DMS79 (cell line): ENCODE measurements around the gene IRAK1.

Experiments used
- DNase-seq: peaks from one replicate; lab custom pipeline; 2025; lab: John Stamatoyannopoulos, UW

The IRAK1 gene

DNA sequence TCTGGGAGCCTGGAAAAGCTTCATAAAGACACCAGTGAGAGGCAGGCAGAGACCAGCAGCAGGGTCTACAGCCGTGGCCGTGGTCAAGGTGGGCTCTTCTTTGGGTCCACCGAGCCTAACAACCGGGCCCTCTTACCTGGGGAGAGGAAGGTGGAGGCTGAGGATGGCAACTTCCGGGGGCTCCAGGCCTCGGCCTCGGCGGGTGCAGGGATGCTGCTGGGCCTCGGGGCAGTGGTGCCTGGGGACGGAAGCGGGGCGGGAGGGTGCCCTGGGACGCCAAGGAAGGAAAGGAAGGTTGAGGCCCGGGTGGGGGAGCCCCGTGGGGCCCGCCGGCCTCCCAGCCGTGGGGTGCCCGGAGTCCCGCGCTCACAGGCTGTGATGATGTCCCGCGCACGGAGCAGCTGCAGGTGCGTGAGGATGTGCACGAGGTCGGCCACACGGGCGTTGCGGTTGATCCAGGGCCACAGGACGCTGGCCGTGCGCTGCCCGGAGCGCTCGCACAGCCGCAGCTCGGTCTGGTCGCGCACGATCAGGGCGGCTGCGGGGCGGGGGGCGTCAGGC is 561 bp downstream of the IRAK1 start:
- no peak for DNase-seq

GRCh38 chrX:154018518-154019060 is 1.1 kb downstream of the IRAK1 start:
- DNase-seq = no peak

DNA sequence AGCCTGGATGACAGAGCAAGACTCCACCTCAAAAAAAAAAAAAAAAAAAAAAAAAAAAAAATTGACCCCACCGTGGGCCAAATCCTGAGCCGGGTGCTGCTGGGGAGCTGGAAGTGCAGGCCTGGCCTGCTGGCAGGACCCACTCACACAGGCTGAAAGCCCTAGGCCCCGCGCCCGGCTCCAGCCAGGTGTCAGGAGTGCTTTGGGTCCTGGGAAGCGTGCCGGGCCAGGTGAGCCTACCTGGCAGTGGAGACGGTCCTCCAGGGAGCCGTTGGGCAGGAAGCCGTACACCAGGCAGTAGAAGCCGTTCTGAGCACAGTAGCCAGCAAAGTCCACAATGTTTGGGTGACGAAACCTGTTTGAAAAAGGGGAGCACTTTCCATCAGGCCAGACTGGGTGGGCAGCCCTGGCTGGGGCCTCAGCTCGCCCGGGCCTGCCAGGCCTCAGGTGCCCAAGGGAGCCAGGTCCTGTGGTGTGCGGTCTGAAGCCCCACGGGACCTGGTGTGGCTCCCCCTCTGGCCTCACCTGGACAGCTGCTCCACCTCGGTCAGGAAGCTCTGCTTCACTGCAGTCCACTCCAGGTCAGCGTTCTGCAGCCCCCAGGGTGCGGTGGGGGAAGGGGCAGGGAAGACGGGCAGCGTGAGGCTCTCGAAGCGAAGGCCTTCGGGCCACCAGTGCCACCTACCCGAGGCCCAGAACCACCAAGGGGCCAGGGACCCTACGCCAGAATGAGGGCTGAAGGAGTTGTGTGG is 1.8 kb downstream of the IRAK1 start:
- no peak for DNase-seq

DNA sequence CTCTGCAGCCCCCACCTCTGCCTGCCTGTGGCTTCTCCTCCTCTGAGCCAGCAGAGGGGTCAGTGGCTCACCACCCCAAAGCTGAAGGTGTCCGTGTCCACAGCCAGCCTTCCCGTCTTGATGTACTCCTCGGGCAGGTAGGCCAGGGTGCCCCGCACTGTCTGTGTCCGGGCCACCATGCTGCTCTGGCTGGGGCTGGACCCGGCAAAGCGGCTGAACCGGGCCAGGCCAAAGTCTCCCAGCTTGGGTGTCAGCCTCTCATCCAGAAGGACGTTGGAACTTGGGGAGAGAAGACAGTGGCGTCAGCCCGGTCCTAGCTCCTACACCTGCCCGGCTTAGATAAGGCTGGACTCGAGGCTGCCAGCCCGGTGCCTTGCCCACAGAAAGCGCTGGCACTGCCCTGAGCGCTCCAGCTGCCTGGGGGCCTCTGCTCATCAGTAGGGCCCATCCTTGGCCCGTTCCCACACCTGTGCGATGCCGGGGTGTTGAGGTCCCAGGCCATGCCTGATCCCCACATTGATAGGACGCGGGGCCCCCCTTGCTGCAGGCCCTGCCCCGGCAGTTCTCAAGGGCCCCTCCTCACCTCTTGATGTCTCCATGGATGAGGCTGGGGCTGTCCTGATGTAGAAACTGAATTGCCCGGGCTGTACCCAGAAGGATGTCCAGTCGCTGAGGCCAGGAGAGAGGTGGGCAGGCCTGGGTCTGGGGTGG is 3.2 kb downstream of the IRAK1 start:
- DNase-seq = no peak

DNA sequence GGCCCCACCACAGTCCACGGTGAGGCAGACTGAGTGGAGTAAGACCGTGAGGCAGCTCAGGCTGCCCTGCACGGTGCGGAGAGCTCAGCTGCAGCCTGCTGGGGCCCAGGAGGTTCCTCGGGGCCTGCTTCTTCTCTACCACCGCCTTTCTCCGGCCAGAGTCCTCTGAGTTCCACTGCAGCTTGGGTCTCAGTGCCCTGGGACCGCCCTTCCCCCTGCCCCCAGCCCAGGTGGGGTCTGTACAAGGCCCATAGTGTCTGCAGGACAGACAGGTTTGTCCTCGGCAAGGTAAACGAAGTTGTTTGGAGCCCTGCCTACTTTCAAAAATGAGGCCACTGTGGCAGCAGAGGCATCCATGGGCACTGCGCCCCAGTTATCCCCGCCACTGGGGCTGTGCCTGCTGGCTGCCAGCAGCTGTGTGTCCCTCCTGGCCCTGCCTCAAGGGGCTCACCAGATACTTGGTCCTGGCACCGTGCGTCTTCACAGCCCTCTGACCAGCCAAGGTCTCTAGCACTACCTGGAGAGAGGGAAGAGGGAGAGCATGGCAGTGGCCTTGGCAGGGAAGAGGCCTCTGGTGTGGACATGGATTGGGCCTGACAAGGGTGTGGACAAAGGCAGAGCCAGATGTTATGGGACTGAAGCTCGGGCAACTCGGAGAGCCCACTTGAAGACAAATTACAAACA is 4.0 kb downstream of the IRAK1 start:
- DNase-seq = no peak

GRCh38 chrX:154014429-154015380 is 5.0 kb downstream of the IRAK1 start:
- no peak for DNase-seq

DNA sequence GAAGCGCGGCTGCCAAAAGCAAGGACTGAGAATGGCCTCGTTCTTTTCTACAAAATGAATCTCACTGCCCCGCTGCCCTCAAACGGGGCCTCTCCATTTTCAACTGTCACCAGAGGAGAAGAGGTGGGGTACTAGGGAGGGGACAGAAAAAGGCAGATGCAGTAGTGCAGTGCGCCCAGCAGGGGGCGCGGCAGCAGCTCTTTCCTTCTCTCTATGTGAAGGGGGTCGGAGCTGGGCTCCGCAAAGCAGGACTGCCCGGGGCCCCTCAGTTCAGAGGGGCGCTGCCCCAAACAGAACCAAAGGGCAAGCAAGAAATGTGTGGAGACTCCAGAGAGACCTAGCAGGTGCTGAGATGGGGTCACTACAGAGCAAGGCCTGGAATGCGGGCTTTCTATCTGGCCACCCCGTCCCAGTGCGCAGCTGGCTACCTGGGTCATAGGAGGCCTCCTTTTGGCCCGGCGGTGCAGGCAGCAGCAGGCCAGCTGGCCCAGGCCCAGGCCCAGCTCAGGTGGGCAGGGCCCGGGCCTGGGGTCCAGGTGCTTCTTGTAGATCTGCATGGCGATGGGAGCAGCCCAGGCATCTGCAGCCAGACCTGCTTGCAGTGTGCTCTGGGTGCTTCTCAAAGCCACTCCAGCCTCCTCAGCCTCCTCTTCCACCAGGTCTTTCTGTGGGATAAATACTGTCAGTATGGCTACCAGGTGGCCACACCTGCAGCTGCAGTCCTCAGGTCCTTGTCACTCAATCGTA is 5.9 kb downstream of the IRAK1 start:
- no peak for DNase-seq

DNA sequence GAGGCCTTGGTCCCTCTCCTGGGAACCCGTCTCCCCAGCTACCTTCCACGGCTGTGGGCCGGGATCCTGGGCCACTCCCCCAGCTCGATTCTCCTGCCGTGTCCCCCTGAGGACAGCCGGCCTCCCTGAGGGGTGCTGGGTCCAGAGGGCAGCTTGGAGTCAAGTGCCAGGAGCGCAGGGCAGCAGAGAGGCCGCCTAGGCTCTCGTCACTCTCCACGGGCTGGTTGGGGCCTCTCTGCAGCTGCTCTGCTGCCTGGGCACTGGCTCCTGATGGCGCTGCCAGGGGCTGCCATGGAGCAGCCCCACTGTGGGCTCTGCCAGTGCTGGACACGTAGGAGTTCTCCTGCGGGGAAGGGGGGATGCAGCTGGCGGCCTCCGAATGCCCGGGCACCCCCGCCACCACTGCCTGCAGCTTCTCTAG is 6.7 kb downstream of the IRAK1 start:
- no peak for DNase-seq

- no peak for DNase-seq
Observed at GRCh38 chrX:154012336-154012991, 7.2 kb downstream of the IRAK1 start.

GRCh38 chrX:154011376-154012335 is 8.0 kb downstream of the IRAK1 start:
- no peak for DNase-seq

GRCh38 chrX:154010330-154011087 is 9.2 kb downstream of the IRAK1 start:
- no peak for DNase-seq

DNA sequence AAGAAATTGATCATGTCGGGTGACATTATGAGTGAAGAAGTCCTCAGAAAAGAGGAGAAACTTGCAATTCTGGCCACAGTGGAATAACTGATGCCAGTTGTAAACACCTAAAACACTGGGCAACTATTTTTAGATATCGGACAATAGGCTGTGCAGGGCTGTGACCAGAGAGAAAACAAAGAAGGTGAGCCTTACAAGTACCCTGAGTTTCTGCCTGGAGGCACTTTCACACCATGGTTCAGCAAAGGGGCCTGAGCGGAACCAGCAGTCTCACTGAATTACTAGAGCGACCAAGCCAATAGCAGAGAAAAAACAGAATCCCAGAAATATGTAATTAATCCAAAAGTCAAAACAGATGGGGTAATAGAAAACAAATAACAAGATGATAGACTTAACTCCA is 11.2 kb downstream of the IRAK1 start:
- no peak for DNase-seq

- DNase-seq = no peak
Observed at GRCh38 chrX:154006947-154007346, 12.8 kb downstream of the IRAK1 start.

- DNase-seq = no peak
Observed at GRCh38 chrX:154004315-154004714, 15.4 kb downstream of the IRAK1 start.

DNA sequence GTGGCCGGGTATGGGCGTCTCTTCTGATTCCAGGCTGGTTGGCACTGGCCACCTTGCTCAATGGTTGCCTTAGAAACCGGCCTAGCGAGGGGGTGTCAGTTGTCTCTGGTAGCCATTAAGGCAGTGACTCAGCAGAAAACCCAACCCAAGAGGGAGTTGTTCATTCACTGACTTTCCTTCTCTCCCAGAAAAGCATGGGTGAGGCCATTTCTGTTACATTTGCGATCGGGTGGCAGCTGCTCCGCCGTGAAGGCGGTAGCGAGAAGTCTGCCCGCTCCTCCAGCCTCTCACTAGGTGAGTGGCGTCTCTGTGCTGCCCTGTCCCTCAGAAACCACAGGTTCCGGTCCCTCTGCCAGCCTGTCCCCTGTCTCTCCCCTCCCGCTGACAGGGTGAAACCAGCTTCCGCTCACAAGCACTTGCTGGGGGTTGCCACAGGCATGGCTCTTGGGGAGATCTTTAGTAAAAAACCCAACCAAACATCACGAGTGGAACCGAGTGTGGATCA is 17.4 kb downstream of the IRAK1 start:
- DNase-seq = no peak

DNA sequence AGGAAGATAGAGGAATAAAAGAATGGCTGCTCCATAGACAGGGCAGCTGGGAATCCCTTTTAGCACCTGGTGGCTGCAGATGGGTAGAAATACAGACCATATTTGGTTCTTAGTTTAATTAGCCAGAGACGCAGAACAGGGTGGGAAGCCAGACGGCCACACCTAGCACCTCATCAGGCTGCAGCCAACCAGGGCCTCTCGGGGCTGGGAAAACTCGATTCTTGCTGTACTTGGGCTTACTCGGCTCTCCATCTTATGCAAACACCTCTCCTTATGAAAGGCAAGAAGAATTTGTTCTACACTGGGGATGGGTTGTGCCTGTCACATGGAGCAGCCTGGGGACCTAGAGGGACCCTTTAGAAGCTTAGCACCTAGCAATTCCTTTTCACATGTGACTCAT is 19.7 kb downstream of the IRAK1 start:
- no peak for DNase-seq

DNA sequence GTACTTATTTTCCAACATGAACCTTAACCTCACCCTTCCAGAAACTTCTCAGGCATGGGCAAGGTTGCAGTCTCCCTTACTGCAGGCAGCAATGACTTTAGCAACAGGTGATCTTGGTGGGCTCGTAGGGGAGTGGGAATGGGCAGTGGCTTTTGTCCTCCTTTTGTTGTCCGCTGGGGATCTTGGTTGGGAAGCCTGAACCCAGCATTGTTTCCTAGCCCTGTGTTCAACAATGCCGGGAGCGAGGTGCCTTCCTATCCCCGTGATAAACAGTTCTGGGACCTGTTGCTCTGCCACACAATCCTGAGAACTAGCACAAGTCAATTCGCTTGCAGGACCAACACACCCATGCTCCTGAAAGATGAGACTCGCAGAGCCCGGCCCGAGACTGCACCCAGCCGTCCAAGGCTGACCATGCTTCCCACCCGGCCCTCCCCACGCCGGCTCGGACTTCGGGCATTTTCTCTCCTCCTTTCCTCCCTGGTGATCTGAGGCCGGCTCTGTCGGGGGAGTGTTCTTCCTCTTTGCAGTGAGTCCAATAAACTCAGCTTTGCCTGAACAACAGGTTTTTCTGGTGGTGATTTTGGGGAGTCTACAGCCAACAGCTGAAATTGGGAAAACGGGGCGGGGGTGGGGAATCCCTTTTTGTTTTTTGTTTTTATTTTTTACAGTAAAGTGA is 20.2 kb downstream of the IRAK1 start:
- DNase-seq = no peak
